SK-N-MC (cell line): Measurements from ENCODE around the gene KCNT2.

Source experiments
- DNase-seq: peaks from one replicate; pipeline ENCODE4 v3.0.0-alpha.2; 2011; ENCODE audit warnings: low read depth, low spot score
- H3K27ac ChIP-seq: fragments of 200-600 bp; sonication (generic); 2 replicates; pipeline ENCODE4 v1.5.1; 2016; ENCODE audit warnings: mixed run types
- H3K36me3 ChIP-seq: fragments of 200-600 bp; sonication (generic); 2 replicates; pipeline ENCODE4 v1.6.1; 2017; ENCODE audit warnings: antibody characterized with exemption, low read length, mixed read lengths; ENCODE audit not compliant: insufficient read depth
- H3K4me3 ChIP-seq: fragments of 200-600 bp; sonication (generic); 2 replicates; pipeline ENCODE4 v1.5.1; 2016
- H3K9ac ChIP-seq: fragments of 200-600 bp; sonication (generic); 2 replicates; pipeline ENCODE4 v1.8.0; 2017; ENCODE audit warnings: mixed run types, mixed read lengths; ENCODE audit not compliant: insufficient read length
- H3K9me3 ChIP-seq: fragments of 200-600 bp; sonication (generic); 2 replicates; pipeline ENCODE4 v1.6.1; 2017; ENCODE audit warnings: low read depth, mild to moderate bottlenecking, antibody characterized with exemption, low read length, moderate library complexity, mixed read lengths
- EZH2 ChIP-seq: fragments of 200-600 bp; sonication (generic); IDR thresholded peaks from one replicate; pipeline ENCODE4 v1.6.1; 2017; ENCODE audit warnings: antibody characterized with exemption
- FOXP2 ChIP-seq: optimal IDR thresholded peaks from 2 replicates; pipeline ENCODE3; 2011; ENCODE audit warnings: mild to moderate bottlenecking, moderate library complexity; ENCODE audit not compliant: insufficient read depth; ENCODE audit errors: extremely low read length, control extremely low read depth
- POLR2AphosphoS5 ChIP-seq: IDR thresholded peaks from 2 replicates; pipeline ENCODE4 v1.6.1; 2012; ENCODE audit warnings: mild to moderate bottlenecking, low read depth, low read length, borderline replicate concordance

KCNT2 gene

DNA sequence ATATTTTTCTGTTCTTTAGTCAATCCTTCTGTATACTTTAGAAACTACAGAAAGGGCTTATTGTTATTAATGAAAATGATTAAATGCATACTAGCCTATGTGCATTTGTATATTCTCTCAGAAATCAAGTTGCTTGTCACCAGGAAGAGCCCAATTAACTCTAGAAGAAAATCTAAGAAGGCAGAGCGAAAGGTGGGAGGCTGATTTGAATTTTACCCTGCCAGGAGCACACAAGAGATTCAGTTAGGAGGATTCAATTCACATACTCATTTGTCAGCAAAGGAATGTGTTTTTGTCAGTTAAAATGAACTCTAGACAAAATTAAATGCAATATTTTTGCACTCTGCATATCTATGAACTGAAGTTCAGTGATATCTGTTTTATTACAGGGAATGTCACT, 411.8 kb downstream of the KCNT2 start:
- TF ChIP-seq EZH2 = no peak
- TF ChIP-seq FOXP2 = no peak
- TF ChIP-seq POLR2AphosphoS5 = no peak
- H3K27ac ChIP-seq = peak overlapping the region; percentile 90
- no peak for DNase-seq
- no peak overlapping the region for H3K4me3 ChIP-seq
- no peaks in the 10 kb centered on the region for H3K36me3 ChIP-seq
- no peak overlapping the region for H3K9ac ChIP-seq
- H3K9me3 ChIP-seq = no peaks in the 10 kb centered on the region

DNA sequence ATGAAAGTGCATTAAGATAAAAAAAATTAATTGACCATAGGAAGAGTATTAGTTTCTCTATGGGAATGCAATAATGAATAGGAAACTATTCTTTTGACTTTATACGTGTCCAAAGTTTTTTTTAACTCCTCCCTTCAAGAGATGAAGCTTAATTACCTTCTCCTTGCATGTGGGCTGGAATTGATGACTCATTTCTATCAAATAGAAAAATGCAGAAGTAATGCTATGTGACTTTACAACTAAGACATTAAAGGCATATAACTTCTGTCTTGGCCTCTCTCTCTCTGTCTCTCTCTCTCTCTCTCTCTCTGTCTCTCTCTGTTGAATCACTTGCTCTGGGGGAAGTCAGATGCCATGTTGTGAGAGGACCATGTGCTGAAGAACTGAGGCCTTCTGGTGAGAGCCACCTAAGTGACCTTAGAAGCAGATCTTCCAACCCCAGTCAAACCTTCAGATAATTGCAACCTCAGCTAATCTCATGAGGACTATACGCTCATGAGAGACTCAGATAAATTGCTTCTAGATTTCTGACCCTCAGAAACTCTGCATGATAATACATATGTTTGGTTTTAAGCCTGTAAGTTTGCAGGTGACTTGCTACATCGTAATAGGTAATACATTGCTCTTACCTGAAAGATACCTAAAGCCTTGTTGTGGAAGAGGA, 414.2 kb downstream of the KCNT2 start:
- Histone ChIP-seq H3K36me3 (no peaks in the 10 kb centered on the region), H3K9me3 (no peaks in the 10 kb centered on the region), H3K4me3 (peak overlapping the region; percentile 60), H3K27ac (peak overlapping the region; percentile 90), H3K9ac (no peak overlapping the region)
- no peak for DNase-seq
- TF ChIP-seq EZH2 = no peak
- no peak for TF ChIP-seq POLR2AphosphoS5
- no peak for TF ChIP-seq FOXP2

DNA sequence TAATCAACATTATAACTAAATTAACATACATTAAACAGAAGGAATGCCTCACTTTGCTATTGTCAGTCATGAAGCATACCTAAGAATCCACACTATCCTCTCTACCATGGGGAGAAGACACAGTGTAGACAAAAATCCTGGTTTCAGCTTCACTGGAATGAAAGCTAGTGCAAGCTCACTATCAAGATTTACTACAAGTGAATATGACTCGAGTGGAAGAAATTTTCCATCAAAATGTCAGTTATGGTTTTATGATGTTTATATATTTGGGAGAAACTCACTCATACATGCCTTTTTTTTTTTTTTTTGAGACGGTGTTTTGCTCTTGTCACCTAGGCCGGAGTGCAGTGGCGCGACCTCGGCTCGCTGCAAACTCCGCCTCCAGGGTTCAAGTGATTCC, 424.3 kb downstream of the KCNT2 start:
- Histone ChIP-seq H3K4me3 (no peak overlapping the region), H3K9me3 (no peaks in the 10 kb centered on the region), H3K27ac (no peak overlapping the region), H3K36me3 (no peaks in the 10 kb centered on the region), H3K9ac (no peak overlapping the region)
- no peak for DNase-seq
- TF ChIP-seq FOXP2 = no peak
- TF ChIP-seq POLR2AphosphoS5 = no peak
- no peak for TF ChIP-seq EZH2

DNA sequence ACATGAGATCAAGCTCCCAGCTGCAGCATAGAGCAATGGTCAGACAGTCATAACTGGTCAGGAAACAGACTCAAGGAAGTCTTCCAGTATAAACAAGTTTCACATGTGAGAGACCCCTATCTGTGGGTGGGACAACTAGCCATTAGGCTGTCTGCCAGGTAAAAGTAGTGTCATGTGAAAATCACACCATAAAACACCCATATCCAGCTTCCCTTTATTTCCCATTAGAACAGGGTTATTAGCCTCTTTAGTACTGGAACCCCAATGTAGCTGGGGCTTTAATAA, 426.7 kb downstream of the KCNT2 start:
- no peak for DNase-seq
- Histone ChIP-seq H3K27ac (no peak overlapping the region), H3K4me3 (no peak overlapping the region), H3K9ac (no peak overlapping the region), H3K36me3 (no peaks in the 10 kb centered on the region), H3K9me3 (no peaks in the 10 kb centered on the region)
- TF ChIP-seq POLR2AphosphoS5 = no peak

DNA sequence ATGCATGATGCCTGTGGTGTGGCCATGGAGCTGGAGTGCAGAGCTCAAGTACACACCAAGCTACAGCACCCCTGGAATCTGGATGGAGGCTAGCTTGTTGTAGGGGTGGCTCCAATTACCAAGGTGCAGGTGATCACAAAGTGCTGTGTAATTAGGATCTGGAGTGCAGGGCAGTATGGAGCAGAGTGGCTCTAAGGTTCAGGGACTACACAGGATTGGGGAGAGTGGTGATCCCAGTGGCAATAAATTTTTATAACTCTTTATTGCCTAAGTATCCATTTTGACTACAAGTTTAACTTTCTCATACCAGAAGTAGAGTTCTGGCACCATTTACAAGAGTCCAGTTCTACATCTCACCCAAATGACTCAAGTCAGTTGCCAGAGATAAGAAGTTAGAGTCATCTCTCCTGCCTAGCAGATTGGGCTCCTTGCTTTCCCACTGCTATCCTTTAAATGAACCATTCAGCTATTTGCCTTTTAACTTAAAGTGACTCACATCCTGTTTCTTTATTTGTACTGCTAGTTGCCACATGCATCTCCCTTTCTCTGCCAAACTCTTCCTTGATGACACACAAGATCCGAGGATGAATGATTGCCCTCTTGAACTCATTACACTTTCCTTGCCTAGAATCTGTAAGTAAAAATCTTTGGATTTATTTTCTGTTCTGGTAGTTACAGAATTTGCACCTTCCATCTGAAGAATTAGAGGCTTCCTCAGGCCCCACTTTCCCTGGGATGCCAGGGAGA, 427.2 kb downstream of the KCNT2 start:
- no peaks in the 10 kb centered on the region for H3K9me3 ChIP-seq
- no peaks in the 10 kb centered on the region for H3K36me3 ChIP-seq
- no peak overlapping the region for H3K9ac ChIP-seq
- H3K4me3 ChIP-seq = no peak overlapping the region
- no peak for DNase-seq
- H3K27ac ChIP-seq = no peak overlapping the region
- no peak for TF ChIP-seq POLR2AphosphoS5

DNA sequence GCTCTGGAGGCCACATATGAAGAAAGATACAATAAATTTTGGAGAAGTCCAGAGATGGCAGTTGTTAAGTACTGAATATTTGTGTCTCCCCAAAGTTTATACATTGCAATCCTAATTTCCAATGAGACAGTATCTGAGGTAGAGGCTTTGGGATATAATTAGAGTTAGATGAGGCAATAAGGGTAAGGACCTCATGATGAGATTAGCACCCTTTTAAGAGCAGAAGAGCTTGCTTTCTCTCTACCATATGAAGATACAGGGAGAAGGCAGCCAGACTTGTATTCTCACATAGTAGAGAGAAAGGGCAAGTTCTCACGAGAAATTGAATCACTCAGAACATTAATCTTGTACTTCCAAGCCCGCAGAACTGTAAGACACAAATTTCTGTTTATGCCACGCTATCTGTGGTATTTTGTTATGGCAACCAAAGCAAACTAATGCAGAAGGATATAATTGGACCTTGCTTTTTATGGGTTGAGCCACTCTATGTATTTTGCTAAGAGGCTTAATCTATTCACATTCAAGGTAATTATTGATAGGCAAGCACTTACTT, 430.1 kb downstream of the KCNT2 start:
- TF ChIP-seq POLR2AphosphoS5 = no peak
- TF ChIP-seq FOXP2 = no peak
- TF ChIP-seq EZH2 = no peak
- no peak overlapping the region for H3K27ac ChIP-seq
- H3K9me3 ChIP-seq = no peaks in the 10 kb centered on the region
- no peak overlapping the region for H3K9ac ChIP-seq
- no peak overlapping the region for H3K4me3 ChIP-seq
- DNase-seq = no peak
- H3K36me3 ChIP-seq = no peaks in the 10 kb centered on the region
